ENCODE data around the gene SHB. TPM values are rescaled to one million over a fixed set of nuclear protein-coding genes. Genes with fewer than 3 reads are reported as not detected.
A peak's percentile ranks its signal among the peaks of the same experiment; 100 is the strongest.

The SHB gene
- polyA plus RNA-seq, 2 of the 4 experiments (the other 2 are of a cell fraction): 15.4 to 22.0 TPM

- TF ChIP-seq MAZ (IDR thresholded peaks at IDR 0.05; ENCODE audit: borderline replicate concordance, low read depth, low read length): no peak
- TF ChIP-seq E2F6 (IDR thresholded peaks at IDR 0.05; ENCODE audit: borderline replicate concordance, low read depth): no peak
- no peak for TF ChIP-seq SMC3 (IDR thresholded peaks at IDR 0.05)
- no peak for TF ChIP-seq HMGXB4 (CRISPR knock-in tag; IDR thresholded peaks at IDR 0.05; ENCODE audit: borderline replicate concordance)
- TF ChIP-seq ZFP36 (IDR thresholded peaks at IDR 0.05; ENCODE audit: borderline replicate concordance, partially characterized antibody): no peak
- no peak for TF ChIP-seq RNF2 (IDR thresholded peaks at IDR 0.05; ENCODE audit: borderline replicate concordance, low read depth)
- no peak for TF ChIP-seq EHF (CRISPR knock-in tag; IDR thresholded peaks at IDR 0.05)
- TF ChIP-seq ELK1 (IDR thresholded peaks at IDR 0.05; ENCODE audit: low read depth, low read length): no peak
- no peak for TF ChIP-seq EHMT2 (IDR thresholded peaks at IDR 0.05; ENCODE audit: low read depth)
- TF ChIP-seq CHD2 (IDR thresholded peaks at IDR 0.05; ENCODE audit: low read length, partially characterized antibody): no peak
- Histone ChIP-seq H3K9me3 (no peaks in the 10 kb centered on the region), H3K4me3 (no peak overlapping the region), H3K4me1 (peaks cover 3% of the 10 kb centered on the region; the same call in 1 of the 3 replicates), H3K4me2 (no peak overlapping the region), H3K27ac (no peak overlapping the region)
- FAIRE-seq (no peak), ATAC-seq (no peak), DNase-seq (ENCODE audit: low read depth in 1 of 2, low spot score in 1 of 2) (no peak)
- WGBS (ENCODE audit: missing lambda C conversion rate): 91% methylated on average over 4 of the region's 5 CpGs
- ChIA-PET POLR2A (no interaction called here), CTCF (interaction anchor here (0.7 to 2.6 kb wide), 6 partner anchors 9 to 374 kb away, joined by 3 to 15 read pairs (median 4); no protein-coding TSS in a partner anchor)
Observed at GRCh38 chr9:37988041-37988440, 81.0 kb downstream of the SHB start.

GRCh38 chr9:37987467-37987981, 81.5 kb downstream of the SHB start:
- no peak overlapping the region for H3K4me2 ChIP-seq
- ATAC-seq (0 out of 6 replicates have a peak, but pooled peaks of 1 of the 2 experiments have one; percentile 14), FAIRE-seq (no peak), DNase-seq (ENCODE audit: low read depth in 1 of 2, low spot score in 1 of 2) (no peak)
- ChIA-PET POLR2A (no interaction called here), CTCF (interaction anchor here (1.0 to 2.6 kb wide), 4 partner anchors 9 to 374 kb away, joined by 3 to 15 read pairs (median 4); no protein-coding TSS in a partner anchor)
- WGBS (ENCODE audit: missing lambda C conversion rate): 94% methylated on average over 7 of the region's 7 CpGs
- TF ChIP-seq ZSCAN20 (CRISPR knock-in tag; IDR thresholded peaks at IDR 0.05): no peak
- no peak for TF ChIP-seq JUN (IDR thresholded peaks at IDR 0.05)
- H3K27ac ChIP-seq: peak overlapping the region in 1 of 2 experiments; percentile 25; a peak in 1 of 6 replicates
- H3K4me1 ChIP-seq: peaks cover 3% of the 10 kb centered on the region; the same call in 1 of the 3 replicates
- H3K4me3 ChIP-seq: no peak overlapping the region
- H3K9me3 ChIP-seq: no peaks in the 10 kb centered on the region

GRCh38 chr9:37986771-37987258, 82.2 kb downstream of the SHB start:
- 97% methylated on average over 12 of the region's 15 CpGs for WGBS (ENCODE audit: missing lambda C conversion rate)
- CTCF ChIA-PET: interaction anchor here (1.4 to 2.6 kb wide), 2 partner anchors 10 to 73 kb away, joined by 4 to 15 read pairs; no protein-coding TSS in a partner anchor
- Histone ChIP-seq H3K9me3 (no peaks in the 10 kb centered on the region), H3K4me3 (no peak overlapping the region), H3K4me1 (peaks cover 5% of the 10 kb centered on the region; the same call in 2 of the 3 replicates), H3K4me2 (no peak overlapping the region), H3K27ac (no peak overlapping the region)
- POLR2A ChIA-PET: no interaction called here
- FAIRE-seq (no peak), DNase-seq (ENCODE audit: low read depth in 1 of 2, low spot score in 1 of 2) (no peak), ATAC-seq (peak in 1 of 2 experiments; percentile 32; a peak in 3 of 6 replicates)
- TF ChIP-seq SMC3 (IDR thresholded peaks at IDR 0.05) (no peak), E2F6 (IDR thresholded peaks at IDR 0.05; ENCODE audit: borderline replicate concordance, low read depth) (no peak), EHF (CRISPR knock-in tag; IDR thresholded peaks at IDR 0.05) (no peak), HEYL (CRISPR knock-in tag; IDR thresholded peaks at IDR 0.05) (no peak), CBX8 (IDR thresholded peaks at IDR 0.05) (no peak), MYC (IDR thresholded peaks at IDR 0.05; ENCODE audit: borderline replicate concordance, low read length) (no peak), FOSL2 (IDR thresholded peaks at IDR 0.05) (no peak), FOSL2 (CRISPR knock-in tag; IDR thresholded peaks at IDR 0.05) (no peak), HMGXB4 (CRISPR knock-in tag; IDR thresholded peaks at IDR 0.05; ENCODE audit: borderline replicate concordance) (no peak), KDM1A (IDR thresholded peaks at IDR 0.05; ENCODE audit: low read depth) (no peak), RCOR1 (IDR thresholded peaks at IDR 0.05; ENCODE audit: low read depth, low read length) (no peak), REST (IDR thresholded peaks at IDR 0.05) (no peak), EP300 (IDR thresholded peaks at IDR 0.05) (no peak)

All from A549 (cell line).